AG04450 (cell line): ENCODE data around the gene PPM1L. TPM values are rescaled to one million over a fixed set of nuclear protein-coding genes. Genes with fewer than 3 reads are reported as not detected.

Experiments used
- CTCF ChIA-PET: fragments of 300-600, 350-600 bp; formaldehyde crosslinking; extraction: SDS; loops from one replicate; lab custom pipeline; 2022; ENCODE audit warnings: antibody characterized with exemption, inconsistent platforms; lab: Charles Lee
- POLR2A ChIA-PET: fragments of 350-600 bp; formaldehyde crosslinking; extraction: SDS; loops from one replicate; lab custom pipeline; 2021; ENCODE audit warnings: antibody characterized with exemption, inconsistent platforms; lab: Yijun Ruan, JAX
- DNase-seq: peaks from one replicate; pipeline ENCODE4 v3.0.0-alpha.2; 2011; ENCODE audit warnings: low read depth, low spot score
- H3K27ac ChIP-seq: one replicate; pipeline ENCODE4 v1.5.1; 2012; ENCODE audit warnings: low read depth, low read length, control low read depth
- H3K27me3 ChIP-seq: one replicate; pipeline ENCODE4 v1.6.0; 2012; ENCODE audit warnings: low read length; ENCODE audit not compliant: control insufficient read depth, insufficient read depth
- H3K4me3 ChIP-seq: 2 replicates; pipeline ENCODE4 v1.5.1; 2011; ENCODE audit warnings: mild to moderate bottlenecking, low read depth, low read length, control low read depth
- H3K9me3 ChIP-seq: 2 replicates; pipeline ENCODE4 v1.5.1; 2012; ENCODE audit warnings: low read length; ENCODE audit not compliant: control insufficient read depth, insufficient read depth
- polyA plus RNA-seq: library from polyadenylated mRNA; depleted of rRNA; stranded (reverse); fragments of >200 nt; gene quantifications from 2 replicates; pipeline ENCODE4 v1.2.3, GENCODE V29; 2011; rRNA removed
- TF ChIP-seq, protein P1 (sequence below): IDR thresholded peaks from 2 replicates; pipeline ENCODE4 v1.5.1; 2011; ENCODE audit warnings: low read depth, low read length, control low read depth, inconsistent platforms

PPM1L gene
- polyA plus RNA-seq, 1 experiment, result 0.33 TPM

DNA sequence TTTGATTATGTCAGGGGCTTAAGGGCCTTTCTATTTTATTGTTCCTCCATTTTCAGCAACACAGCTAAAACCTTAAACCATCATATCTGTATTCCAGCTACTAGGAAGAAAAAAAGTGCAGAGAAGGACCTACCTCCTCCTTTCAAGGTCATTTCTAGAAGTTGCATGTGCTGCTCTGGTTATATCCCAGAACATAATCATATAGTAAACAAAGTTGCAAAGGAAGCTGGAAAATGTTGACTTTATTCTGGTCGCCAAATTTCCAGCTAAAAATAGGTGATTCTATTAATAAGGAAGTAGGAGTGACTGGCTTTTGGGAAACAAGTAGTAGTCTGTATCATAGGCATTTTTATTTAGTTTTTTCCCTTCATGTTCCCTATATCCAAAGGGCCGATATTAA is 370.5 kb downstream of the PPM1L start:
- Histone ChIP-seq H3K9me3 (no peaks in the 10 kb centered on the region), H3K27me3 (no peaks in the 10 kb centered on the region), H3K4me3 (no peak overlapping the region), H3K27ac (no peak overlapping the region)
- ChIA-PET CTCF (interaction anchor here (0.6 to 0.8 kb wide), 2 partner anchors 53 to 148 kb away, joined by 3 to 4 read pairs; no protein-coding TSS in a partner anchor), POLR2A (no interaction called here)
- TF ChIP-seq, protein P1, sequence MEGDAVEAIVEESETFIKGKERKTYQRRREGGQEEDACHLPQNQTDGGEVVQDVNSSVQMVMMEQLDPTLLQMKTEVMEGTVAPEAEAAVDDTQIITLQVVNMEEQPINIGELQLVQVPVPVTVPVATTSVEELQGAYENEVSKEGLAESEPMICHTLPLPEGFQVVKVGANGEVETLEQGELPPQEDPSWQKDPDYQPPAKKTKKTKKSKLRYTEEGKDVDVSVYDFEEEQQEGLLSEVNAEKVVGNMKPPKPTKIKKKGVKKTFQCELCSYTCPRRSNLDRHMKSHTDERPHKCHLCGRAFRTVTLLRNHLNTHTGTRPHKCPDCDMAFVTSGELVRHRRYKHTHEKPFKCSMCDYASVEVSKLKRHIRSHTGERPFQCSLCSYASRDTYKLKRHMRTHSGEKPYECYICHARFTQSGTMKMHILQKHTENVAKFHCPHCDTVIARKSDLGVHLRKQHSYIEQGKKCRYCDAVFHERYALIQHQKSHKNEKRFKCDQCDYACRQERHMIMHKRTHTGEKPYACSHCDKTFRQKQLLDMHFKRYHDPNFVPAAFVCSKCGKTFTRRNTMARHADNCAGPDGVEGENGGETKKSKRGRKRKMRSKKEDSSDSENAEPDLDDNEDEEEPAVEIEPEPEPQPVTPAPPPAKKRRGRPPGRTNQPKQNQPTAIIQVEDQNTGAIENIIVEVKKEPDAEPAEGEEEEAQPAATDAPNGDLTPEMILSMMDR, result no peak
- no peak for DNase-seq

Other genes starting within 250 kb of the PPM1L start
- gene KPNA4, start 190.7 kb upstream of the PPM1L start, polyA plus RNA-seq, result 22.6 and 28.4 TPM in 2 replicates
- gene ARL14, start 79.1 kb upstream of the PPM1L start, polyA plus RNA-seq, result 0.09 TPM in 1 of 2 replicates, not detected in the other